Cardiac muscle cell (in vitro differentiated cells and primary cell): ENCODE measurements around the gene KCNT1. TPM values are rescaled to one million over a fixed set of nuclear protein-coding genes. Genes with fewer than 3 reads are reported as not detected.

Source experiments
- DNase-seq, 2 donors: peaks; one replicate each; pipeline versions ENCODE4 v3.0.0 to v3.0.0-alpha.2; 2010 to 2017; ENCODE audit warnings: low read depth in 1 of 2, low spot score in 1 of 2
- H3K27ac ChIP-seq: fragments of 200-600 bp; sonication (generic); 2 replicates; pipeline ENCODE4 v1.5.1; 2016
- H3K27me3 ChIP-seq: fragments of 200-600 bp; sonication (generic); 2 replicates; pipeline ENCODE4 v1.6.0; 2016; ENCODE audit warnings: control low read depth
- H3K36me3 ChIP-seq: fragments of 200-600 bp; sonication (generic); 2 replicates; pipeline ENCODE4 v1.5.1; 2016; ENCODE audit warnings: control low read depth
- H3K4me1 ChIP-seq: fragments of 200-600 bp; sonication (generic); 2 replicates; pipeline ENCODE4 v1.8.1; 2017; ENCODE audit warnings: low read depth, mild to moderate bottlenecking, mixed run types
- H3K4me3 ChIP-seq: fragments of 200-600 bp; sonication (generic); 2 replicates; pipeline ENCODE4 v1.5.1; 2016; ENCODE audit warnings: mild to moderate bottlenecking
- H3K9me3 ChIP-seq: fragments of 200-600 bp; sonication (generic); 2 replicates; pipeline ENCODE4 v1.5.1; 2017; ENCODE audit warnings: low read depth, mild to moderate bottlenecking, control low read depth
- CTCF ChIP-seq: IDR thresholded peaks from 2 replicates; pipeline ENCODE4 v1.5.1; 2012; ENCODE audit warnings: low read depth, mild to moderate bottlenecking, low read length
- polyA plus RNA-seq: library from polyadenylated mRNA; unstranded; fragments of >200 nt; fragmentation: Nextera tagmentation; extraction: Ambion mirVana; gene quantifications from 2 replicates; pipeline ENCODE4 v1.2.1, GENCODE V29; 2016
- total RNA-seq: library from RNA; depleted of rRNA; stranded (reverse); fragments of >200 nt; gene quantifications from 2 replicates; pipeline ENCODE4 v1.2.3, GENCODE V29; 2016

Gene KCNT1
- total and polyA plus RNA-seq, 2 experiments from 2014 or later, result 0.12 to 0.20 TPM

DNA sequence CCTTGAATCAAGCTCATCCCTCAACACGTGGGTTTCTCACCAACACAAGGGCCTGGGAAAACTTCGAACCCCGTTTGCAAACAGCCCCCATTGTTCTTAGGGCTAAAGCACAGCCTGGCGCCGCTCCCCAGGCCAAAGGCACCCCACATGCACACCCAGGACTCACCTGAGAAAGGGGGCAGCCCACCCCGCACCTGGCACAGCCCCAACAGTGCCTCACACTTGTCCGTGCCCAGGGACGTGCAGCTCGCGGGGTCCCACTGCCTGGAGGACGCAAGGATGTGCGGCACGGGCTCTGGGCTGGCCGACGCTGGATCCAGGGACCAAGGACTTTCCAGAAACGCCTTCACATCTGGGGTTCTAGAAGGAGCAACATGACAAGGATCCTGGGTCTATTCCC, 5.5 kb upstream of the KCNT1 start:
- no peak for TF ChIP-seq CTCF
- H3K27me3 ChIP-seq, result peaks cover 11% of the 10 kb centered on the region
- no peak overlapping the region for H3K27ac ChIP-seq
- no peaks in the 10 kb centered on the region for H3K9me3 ChIP-seq
- DNase-seq, result no peak
- H3K4me1 ChIP-seq, result no peaks in the 10 kb centered on the region
- H3K4me3 ChIP-seq, result no peak overlapping the region
- H3K36me3 ChIP-seq, result no peaks in the 10 kb centered on the region

DNA sequence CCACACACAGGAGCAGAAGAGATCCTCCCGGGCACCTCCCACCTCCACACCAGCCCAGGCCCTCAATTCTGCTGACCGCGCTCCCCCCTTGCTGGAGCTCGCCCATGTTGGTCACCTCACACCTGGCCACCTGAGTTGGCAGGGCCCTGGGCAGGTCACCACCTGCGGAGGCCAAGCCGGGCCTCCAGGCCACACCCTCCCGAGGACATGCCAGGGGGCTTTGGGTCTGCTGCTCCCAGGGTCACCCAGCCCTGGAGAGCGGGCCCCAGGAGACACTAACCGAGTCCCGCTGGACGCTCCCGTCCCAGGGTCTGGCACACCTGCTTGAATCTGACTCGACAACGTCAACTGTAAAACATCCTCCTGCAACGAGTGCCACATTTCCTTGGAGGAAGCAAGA, 4.8 kb upstream of the KCNT1 start:
- peaks cover 18% of the 10 kb centered on the region for H3K27me3 ChIP-seq
- no peak overlapping the region for H3K27ac ChIP-seq
- H3K4me1 ChIP-seq, result no peaks in the 10 kb centered on the region
- TF ChIP-seq CTCF, result no peak
- H3K9me3 ChIP-seq, result no peaks in the 10 kb centered on the region
- no peaks in the 10 kb centered on the region for H3K36me3 ChIP-seq
- no peak for DNase-seq
- H3K4me3 ChIP-seq, result no peak overlapping the region

- Histone ChIP-seq H3K4me3 (no peak overlapping the region), H3K9me3 (no peaks in the 10 kb centered on the region), H3K27me3 (peaks cover 28% of the 10 kb centered on the region), H3K36me3 (no peaks in the 10 kb centered on the region), H3K27ac (no peak overlapping the region), H3K4me1 (no peaks in the 10 kb centered on the region)
- TF ChIP-seq CTCF, result no peak
- DNase-seq, result no peak
These were observed 3.7 kb upstream of the KCNT1 start for GRCh38 chr9:135698236-135698635.

DNA sequence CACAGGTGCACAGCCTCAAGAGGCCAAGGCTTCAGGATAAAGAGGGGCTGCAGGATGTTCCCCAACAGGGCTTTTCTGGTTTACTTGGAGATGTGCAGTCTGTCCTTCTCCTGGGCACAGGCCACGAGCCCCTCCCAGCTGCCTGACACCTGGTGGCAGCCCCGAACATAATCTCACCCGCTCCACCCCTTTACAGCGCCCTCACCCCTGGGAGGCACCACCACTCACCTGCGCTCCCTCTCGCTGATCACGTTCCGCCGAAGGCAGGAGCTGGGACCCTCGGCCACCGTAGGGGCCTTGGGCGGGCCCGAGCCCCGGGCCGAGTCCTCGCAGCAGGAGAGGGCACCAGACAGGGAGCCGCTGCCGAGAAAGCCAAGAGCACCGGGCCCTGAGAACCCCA, 3.2 kb upstream of the KCNT1 start:
- no peaks in the 10 kb centered on the region for H3K9me3 ChIP-seq
- TF ChIP-seq CTCF, result no peak
- no peak overlapping the region for H3K4me3 ChIP-seq
- no peaks in the 10 kb centered on the region for H3K4me1 ChIP-seq
- peaks cover 33% of the 10 kb centered on the region for H3K27me3 ChIP-seq
- H3K36me3 ChIP-seq, result no peaks in the 10 kb centered on the region
- H3K27ac ChIP-seq, result no peak overlapping the region
- no peak for DNase-seq

GRCh38 chr9:135699440-135699839, 2.5 kb upstream of the KCNT1 start, which contains the start of gene SOHLH1:
TSS of gene SOHLH1 (minus strand) at chr9:135699481. CDS start at chr9:135699467, 14 bp downstream.
- H3K27me3 ChIP-seq, result peaks cover 38% of the 10 kb centered on the region
- H3K4me1 ChIP-seq, result no peaks in the 10 kb centered on the region
- H3K4me3 ChIP-seq, result no peak within 1 kb of the TSS
- TF ChIP-seq CTCF, result no peak
- H3K27ac ChIP-seq, result no peak within 1 kb of the TSS
- no peaks in the 10 kb centered on the region for H3K9me3 ChIP-seq
- no peak for DNase-seq
- H3K36me3 ChIP-seq, result no peaks in the 10 kb centered on the region

DNA sequence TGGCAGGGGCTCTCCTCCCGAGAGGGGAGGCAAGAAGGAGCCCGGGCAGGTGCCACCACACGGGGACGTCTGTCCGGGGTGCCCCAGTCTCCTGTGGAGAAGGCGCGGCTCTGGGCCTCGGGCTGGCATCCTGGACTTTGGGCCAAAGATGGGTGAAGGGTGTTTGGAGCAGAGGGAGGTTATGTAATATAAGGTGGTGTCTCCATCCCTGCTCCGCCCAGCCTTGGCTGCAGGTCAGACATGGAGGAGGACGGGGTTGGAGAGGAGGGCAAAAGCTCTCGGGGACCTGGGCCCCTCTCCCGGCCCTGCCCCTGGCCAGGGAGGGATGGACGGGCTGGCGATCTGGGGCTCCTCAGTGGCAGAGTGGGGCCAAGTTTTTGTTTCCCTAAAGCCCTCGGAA, 1.5 kb upstream of the KCNT1 start:
- Histone ChIP-seq H3K4me1 (peaks cover 3% of the 10 kb centered on the region), H3K36me3 (no peaks in the 10 kb centered on the region), H3K9me3 (no peaks in the 10 kb centered on the region), H3K27me3 (peaks cover 38% of the 10 kb centered on the region), H3K4me3 (no peak overlapping the region), H3K27ac (no peak overlapping the region)
- TF ChIP-seq CTCF, result no peak
- DNase-seq, result no peak
